ENCODE results near the gene ATP8A2.
"Not testable (repeated sequence)": the region's sequence is repeated elsewhere in the genome, so short reads cannot be mapped to it uniquely, and the experiment has no call there.

- TF ChIP-seq, protein P1, sequence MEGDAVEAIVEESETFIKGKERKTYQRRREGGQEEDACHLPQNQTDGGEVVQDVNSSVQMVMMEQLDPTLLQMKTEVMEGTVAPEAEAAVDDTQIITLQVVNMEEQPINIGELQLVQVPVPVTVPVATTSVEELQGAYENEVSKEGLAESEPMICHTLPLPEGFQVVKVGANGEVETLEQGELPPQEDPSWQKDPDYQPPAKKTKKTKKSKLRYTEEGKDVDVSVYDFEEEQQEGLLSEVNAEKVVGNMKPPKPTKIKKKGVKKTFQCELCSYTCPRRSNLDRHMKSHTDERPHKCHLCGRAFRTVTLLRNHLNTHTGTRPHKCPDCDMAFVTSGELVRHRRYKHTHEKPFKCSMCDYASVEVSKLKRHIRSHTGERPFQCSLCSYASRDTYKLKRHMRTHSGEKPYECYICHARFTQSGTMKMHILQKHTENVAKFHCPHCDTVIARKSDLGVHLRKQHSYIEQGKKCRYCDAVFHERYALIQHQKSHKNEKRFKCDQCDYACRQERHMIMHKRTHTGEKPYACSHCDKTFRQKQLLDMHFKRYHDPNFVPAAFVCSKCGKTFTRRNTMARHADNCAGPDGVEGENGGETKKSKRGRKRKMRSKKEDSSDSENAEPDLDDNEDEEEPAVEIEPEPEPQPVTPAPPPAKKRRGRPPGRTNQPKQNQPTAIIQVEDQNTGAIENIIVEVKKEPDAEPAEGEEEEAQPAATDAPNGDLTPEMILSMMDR (conservative IDR thresholded peaks at IDR 0.05; ENCODE audit: low read length): not testable (repeated sequence)
- TF ChIP-seq EZH2phosphoT487 (IDR thresholded peaks at IDR 0.05; ENCODE audit: borderline replicate concordance, low read depth, low read length): not testable (repeated sequence)
Measured at GRCh38 chr13:25572171-25572570, 200.4 kb downstream of the ATP8A2 start.

All from OCI-LY7 (cell line).